GM19240 (cell line): ENCODE data around the gene XIAP.

Experiments
- DNase-seq: peaks from one replicate; pipeline ENCODE4 v3.0.0; 2011; ENCODE audit warnings: low spot score; ENCODE audit not compliant: insufficient read length

The XIAP gene

DNA sequence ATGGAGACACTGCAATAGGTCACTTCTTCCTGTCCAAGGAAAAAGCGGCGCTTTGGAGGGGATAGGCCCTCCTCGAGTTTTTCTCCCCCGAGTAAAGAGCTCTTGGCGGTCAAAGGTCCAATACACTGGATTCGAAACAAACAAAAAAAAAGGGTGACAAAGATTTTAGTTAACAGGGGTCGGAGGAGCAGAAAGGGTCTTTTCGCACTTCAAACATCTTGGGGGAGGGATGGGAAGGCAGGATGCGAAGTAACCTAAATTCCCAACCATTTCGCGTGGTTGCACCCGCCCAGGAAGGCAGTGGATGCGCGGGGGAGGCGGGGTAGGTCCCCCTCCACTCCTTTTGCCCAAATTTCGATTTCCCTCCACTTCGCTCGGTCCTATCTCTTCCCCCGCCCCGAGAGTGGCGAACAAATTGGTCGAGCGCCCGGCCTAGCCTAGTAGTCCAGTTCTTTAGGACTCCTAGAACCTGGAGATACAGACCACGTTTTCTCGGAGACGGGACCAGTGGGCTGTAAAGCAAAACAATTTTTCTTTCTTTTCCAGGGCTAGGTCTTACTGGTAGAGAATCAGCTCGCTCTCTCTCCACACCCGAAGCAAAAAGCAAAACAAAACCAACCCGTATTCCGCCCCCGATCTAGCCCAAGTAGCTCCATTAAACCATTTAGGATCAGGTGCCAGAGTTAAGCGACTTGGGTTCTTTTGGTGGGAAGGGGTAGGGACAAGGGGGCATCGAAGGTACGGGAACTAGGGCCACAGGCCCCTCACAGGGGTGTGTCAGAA lies 99.6 kb downstream of the XIAP start:
- no peak for DNase-seq

DNA sequence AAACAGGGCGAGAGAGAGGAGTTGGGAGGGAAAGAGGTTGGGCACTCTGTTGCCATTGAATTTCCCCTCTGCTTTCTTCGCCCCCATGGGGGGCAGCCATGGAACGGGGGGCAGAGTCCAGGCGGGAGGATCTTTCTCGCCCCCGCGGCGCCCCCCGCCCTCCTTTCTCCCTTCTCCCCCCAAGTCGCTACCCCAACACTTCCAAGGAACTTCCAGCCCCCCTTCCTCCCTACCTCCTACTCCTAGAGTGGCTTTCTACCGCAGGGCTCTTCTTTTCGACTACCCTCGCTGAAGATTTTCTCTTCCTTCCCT lies 101.1 kb downstream of the XIAP start:
- DNase-seq = no peak

DNA sequence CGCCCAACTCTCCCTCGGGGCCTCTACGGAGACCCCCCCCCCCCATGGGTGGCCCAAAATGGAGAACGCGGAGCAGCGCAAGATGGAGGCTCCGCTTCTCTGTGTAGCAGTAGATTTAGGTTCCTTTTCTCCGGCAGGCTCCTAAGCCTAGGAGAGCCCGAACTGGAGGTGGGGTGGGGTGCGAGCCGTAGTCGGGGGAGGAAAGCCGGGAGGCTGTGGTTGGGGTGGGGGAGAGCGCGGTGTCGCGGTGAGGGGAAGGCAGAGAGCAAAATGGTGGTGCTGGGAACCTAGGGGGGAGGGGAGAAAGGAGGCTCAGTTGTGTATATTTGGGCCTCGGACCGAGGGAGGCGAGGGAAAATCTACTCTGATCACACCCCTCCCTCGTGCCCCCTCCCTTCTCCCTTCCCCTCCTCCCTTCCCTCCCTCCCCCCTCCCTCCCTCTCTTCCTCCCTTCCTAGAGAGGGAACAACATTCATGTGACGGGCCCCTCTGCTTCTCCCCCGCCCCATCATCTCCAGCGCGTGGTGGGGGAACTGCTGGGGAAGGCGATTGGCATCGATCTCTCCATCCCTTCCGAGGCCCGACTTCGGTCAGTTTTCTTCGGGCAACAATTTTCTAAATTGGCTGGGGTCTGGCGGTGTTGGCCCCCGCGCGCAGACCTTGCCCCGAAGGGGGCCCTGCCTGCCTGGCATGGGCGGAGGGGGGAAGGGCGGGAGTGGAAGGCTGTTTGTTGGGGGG lies 101.6 kb downstream of the XIAP start, which contains the start of gene STAG2:
TSS of gene STAG2 (plus strand) at position 439 of the 738 bp plus-strand sequence. CDS start 60,922 bp downstream, outside the sequence.
- no peak for DNase-seq

DNA sequence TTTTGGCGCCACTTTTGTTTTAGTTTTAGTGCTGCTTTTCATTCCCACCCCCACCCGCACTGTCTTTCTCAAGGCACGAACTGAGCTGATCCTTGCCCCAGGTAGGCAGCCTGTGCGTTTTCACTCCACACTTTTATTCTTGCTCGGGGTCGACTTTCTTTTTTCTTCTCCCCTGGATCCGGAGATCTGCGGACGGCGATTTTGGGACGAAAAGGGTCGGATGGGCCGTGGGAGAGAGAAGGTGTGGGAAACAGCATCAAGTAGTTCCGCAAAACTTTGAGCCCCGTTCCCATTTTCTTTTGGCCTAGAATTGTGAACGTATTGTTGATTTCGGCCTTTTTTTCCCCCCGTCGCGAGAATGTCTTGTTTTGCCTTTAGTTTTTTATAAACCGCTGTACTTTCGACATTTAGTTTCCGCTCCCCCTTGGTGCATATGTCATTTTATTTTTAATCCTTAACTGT lies 102.2 kb downstream of the XIAP start:
- DNase-seq = no peak

DNA sequence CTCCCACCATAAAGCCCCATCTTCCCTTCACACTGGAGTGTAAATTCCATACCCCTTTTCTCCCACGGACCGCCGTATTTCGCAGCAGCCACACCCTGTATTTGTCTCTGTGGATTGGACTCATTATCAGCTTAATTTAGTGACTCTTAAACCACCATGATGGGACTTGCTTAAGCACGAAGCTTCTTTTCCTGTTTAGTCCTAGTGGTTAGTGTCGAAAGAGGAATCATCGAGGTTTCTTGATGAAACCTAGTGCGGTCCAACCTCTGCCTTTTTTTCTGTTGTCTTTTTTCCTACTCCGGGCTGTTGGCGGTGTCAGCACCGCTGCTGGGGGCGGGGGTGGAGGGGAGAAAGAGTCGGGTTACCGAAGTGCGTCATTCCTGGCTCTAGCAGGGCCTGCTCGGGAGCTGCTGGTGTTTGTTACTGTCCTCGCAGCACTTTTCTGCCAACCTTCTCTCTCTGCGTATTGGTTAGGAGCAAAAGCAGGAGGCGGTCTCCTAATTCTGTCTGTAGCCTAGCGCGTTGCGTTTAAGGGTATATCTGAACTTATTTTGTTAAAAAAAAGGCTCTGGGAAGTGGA lies 103.0 kb downstream of the XIAP start:
- DNase-seq = peak; percentile 24
